Activated gamma-delta T cell (primary cell): ENCODE results near the gene RTF2.

Experiments used
- DNase-seq: peaks from one replicate; lab custom pipeline; 2025; lab: John Stamatoyannopoulos, UW

RTF2 gene

GRCh38 chr20:56439771-56440291 lies 28.6 kb upstream of the RTF2 start:
- DNase-seq = no peak

DNA sequence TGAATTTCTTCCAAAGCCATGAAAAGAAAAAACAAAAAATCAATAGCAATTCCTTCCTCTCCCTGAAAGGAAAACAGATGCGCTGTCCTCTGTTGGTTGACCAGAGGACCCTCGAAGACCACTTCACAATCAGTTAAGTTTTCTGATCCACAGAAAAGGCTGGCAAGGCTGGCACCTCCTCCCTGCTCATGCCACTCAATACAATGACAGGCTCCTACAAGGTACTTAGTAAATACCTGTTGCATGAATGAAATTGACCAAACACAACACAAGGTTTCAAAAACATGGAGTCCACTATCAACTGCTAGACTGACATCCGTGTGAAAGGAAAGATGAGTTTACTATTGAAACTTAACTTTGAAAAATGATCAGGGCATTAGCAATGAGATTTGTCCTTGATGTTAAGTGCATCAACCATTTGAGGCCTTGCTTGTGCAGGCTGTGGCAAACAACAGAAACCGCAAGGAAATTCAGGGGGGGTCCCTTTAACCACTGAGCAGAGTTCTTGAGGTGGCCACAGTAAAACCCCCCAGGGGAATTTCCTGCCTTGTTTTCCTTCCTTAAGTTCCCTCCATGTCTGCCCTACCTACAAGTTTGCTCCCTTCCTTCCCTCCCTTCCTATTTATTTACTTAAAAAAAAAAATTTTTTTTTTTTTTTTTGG lies 27.9 kb upstream of the RTF2 start:
- no peak for DNase-seq

DNA sequence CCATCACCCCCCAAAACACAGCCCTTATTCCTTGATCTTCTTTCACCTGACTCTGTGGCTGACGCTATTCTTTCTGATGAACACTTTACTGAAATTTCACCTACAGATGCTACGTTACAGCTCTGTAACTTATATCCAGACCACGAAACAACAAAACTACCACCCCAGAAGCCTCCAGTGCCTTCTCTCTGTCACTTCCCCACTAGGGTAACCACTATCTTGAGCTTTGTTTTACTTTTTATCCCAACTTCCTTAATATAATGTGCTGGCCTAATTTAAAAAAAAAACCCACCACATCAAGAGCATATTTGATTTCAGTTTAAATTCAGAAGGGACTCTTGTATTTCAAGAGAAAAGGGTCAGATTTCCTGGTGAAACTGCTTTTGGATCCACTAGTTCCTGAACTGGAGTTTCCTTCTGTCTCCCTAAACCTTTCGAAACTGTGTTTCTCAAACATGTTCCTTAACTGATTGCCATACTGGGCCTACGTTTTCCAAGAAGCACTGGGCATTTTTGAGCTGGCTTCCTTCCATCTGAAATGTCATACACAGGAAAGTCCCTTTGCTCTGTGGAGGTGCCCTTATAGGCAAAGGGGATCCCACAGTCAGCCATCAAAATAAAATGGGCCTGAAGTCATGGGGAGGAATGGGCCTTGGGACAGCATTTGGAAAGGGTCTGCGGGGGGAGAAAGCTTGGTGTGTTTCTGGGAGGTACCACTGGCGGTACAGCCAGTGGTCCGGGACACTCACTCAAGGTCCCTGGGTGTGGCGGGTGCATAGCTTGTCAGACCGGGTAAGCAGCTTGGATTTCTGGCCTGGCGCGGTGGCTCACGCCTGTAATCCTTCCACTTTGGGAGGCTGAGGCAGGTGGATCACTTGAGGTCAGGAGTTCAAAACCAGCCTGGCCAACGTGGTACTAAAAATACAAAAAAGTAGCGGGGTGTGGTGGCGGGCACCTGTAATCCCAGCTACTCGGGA lies 25.8 kb upstream of the RTF2 start:
- DNase-seq = no peak

- DNase-seq = no peak
Measured at GRCh38 chr20:56443654-56444540, 24.5 kb upstream of the RTF2 start.

DNA sequence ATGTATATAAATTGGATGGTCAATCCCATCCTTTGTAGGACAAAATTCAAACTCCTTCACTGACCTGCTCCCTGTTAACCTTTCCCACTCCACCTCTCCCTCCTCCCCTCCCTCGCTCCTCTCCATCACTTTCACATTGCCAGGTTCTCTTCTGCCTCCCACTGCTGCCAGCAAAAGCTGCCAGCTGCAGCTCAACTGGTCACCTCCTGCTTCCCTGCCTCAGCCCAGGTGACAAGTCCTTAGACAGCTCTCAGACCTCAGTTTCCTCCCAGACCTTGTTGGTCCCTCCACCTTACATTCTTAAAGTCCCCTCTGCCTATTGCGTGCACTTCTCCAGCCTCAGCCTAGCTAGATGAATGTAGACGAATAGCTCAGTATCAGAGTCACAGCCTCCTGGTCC lies 23.3 kb upstream of the RTF2 start:
- no peak for DNase-seq

GRCh38 chr20:56445540-56445939 lies 22.9 kb upstream of the RTF2 start:
- no peak for DNase-seq

- DNase-seq = no peak
Measured at GRCh38 chr20:56447227-56447626, 21.2 kb upstream of the RTF2 start.

GRCh38 chr20:56449459-56449858 lies 19.0 kb upstream of the RTF2 start:
- DNase-seq = no peak

- DNase-seq = no peak
Measured at GRCh38 chr20:56451056-56451765, 17.2 kb upstream of the RTF2 start.

DNA sequence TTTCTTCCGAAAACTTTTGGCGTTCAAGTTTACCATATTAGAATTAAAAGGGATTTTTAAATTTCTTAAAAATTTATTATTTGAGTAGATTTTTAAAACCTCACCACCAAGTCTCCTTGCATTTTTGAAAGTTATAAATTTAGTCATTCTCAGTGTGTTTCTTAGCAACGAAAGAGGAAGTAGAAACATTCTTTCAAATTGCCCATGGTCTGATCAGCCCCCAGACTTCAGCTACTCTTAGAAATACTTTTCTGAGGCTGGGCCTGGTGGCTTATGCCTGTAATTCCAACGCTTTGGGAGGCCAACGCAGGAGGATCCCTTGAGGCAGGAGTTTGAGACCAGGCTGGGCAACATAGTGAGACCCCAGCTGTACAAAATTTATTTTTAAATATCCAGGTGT lies 15.1 kb upstream of the RTF2 start:
- no peak for DNase-seq

DNA sequence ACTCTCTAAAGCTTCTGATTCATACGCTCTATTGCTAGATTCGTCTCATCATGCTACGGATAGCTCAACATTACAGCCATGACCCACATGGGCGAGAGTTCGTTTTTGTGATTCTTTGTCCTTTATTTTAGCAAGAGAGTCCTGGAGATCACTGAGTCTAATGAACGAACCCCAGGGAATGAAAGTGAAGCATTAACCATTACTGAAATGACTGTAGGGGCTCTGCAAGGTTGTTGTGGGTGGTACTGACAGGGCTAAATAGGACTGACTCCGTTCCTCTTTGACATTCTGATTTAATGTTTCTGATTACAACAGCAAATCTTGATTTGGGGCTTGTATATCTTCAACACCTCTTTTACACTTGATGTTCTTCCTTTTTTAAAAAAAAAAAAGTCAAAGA lies 13.7 kb upstream of the RTF2 start:
- DNase-seq = no peak

DNA sequence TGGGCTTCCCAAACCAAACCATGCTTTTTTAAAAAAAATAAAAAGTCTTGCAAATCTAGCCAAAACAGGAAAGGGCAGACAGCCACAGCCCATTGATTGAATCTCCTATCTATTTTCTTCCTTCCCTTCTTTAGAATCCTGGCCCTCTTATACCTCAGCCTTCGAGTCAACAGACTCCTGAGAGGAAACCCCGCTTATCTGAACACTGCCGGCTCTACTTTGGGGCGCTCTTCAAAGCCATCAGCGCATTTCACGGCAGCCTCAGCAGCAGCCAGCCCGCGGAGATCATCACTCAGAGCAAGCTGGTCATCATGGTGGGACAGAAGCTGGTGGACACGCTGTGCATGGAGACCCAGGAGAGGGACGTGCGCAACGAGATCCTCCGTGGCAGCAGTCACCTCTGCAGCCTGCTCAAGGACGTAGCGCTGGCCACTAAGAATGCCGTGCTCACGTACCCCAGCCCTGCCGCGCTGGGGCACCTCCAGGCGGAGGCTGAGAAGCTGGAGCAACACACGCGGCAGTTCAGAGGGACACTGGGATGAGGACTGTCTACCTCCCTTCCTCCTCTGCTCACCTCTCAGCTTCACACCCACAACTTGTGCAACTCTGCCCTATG lies 10.1 kb upstream of the RTF2 start:
- no peak for DNase-seq

GRCh38 chr20:56460459-56460858 lies 8.0 kb upstream of the RTF2 start:
- no peak for DNase-seq

DNA sequence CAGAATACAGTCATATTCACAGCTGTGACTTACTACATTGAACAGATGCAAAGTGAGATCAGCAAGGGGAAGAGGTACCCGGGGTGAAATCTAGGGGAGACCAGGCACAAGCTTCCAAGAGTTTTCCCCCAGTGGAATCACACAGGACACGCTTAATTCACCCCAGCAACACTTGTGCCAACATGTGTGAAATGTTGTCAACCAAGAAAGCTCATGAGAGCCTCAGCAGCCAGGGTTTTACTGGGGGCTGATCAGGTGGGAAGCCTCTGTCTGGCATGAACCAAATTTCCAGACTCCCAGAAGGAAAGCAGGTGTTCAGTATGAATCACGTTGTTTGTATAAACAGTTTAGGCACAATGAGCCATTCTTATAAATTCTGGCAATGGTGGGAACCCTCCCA lies 6.9 kb upstream of the RTF2 start:
- no peak for DNase-seq

GRCh38 chr20:56463428-56463827 lies 5.0 kb upstream of the RTF2 start:
- DNase-seq = no peak

GRCh38 chr20:56465997-56466396 lies 2.4 kb upstream of the RTF2 start:
- no peak for DNase-seq

DNA sequence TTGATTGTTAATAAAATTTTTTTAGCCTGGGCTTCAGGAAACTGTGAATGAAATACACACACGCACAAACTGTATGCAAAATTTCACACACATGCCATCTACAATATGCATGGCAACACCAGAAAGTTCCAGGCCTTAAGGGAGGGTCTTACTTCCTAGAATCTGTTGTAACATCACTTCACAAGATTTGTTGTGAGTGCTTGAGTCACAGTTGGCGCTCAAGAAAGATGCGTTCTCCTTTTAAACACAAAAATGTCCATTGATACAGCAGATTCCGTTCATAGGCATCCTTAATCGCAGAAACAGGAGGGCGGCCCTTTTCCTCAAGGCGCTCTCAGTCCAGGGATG lies 485 bp upstream of the RTF2 start:
- DNase-seq = no peak

GRCh38 chr20:56469077-56469449 lies 636 bp downstream of the RTF2 start:
- no peak for DNase-seq

DNA sequence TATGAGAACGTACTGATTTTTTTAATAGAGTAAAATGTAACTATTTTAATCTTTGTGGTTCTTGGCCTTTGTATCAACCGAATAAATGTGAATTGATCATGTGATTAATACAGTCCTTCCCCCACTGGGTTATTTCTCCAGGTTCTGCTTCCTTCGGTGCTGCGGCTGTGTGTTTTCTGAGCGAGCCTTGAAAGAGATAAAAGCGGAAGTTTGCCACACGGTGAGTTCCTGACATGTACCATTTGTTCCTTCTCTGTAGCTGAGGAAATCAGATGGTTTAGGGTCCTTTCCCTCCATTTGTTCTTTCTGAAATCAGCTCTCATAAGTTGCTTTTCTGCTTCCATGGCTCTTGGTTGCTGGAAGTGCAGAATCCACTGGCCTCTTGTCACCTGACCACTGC lies 15.5 kb downstream of the RTF2 start:
- no peak for DNase-seq

DNA sequence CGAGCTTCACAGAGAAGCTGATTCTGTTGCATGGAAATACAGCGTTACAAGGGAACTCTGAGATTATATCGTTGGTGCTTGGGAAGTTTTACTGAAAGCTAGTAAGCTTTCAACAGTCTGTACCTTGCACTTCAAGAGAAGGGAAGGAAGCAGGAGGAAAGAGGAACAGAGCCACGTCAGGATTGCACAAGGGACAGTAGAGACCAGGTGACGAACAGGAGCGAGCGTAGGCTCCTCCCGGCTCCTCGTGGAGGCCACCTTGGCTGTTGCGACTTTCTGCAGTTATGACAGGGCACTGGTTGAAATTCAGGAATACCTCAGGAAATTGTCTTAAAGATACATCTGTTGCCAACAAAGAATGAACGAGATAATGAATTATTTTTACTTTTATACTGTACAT lies 18.8 kb downstream of the RTF2 start:
- no peak for DNase-seq

GRCh38 chr20:56488566-56488965 lies 20.1 kb downstream of the RTF2 start:
- no peak for DNase-seq
